WTC11 (cell line): ENCODE data around the gene CD86.

ENCODE experiments used
- ARID4B ChIP-seq: sonication (generic); formaldehyde crosslinking; IDR thresholded peaks from 2 replicates; pipeline ENCODE4 v1.8.0; 2023; ENCODE audit warnings: missing genetic modification reagents, mild to moderate bottlenecking, borderline replicate concordance
- CREB1 ChIP-seq: sonication (generic); formaldehyde crosslinking; IDR thresholded peaks from 2 replicates; pipeline ENCODE4 v1.8.0; 2023; ENCODE audit warnings: mild to moderate bottlenecking, missing genetic modification reagents
- CTCF ChIP-seq: fragments of 200-600 bp; IDR thresholded peaks from 2 replicates; pipeline ENCODE4 v1.8.0; 2022; ENCODE audit warnings: antibody characterized with exemption
- ELF4 ChIP-seq: sonication (generic); formaldehyde crosslinking; IDR thresholded peaks from 2 replicates; pipeline ENCODE4 v1.8.1; 2022; ENCODE audit warnings: low read depth, mild to moderate bottlenecking, moderate library complexity, missing genetic modification reagents
- HMGXB4 ChIP-seq: sonication (generic); formaldehyde crosslinking; IDR thresholded peaks from 2 replicates; pipeline ENCODE4 v1.8.1; 2023; ENCODE audit warnings: mild to moderate bottlenecking, moderate library complexity, missing genetic modification reagents
- JUN ChIP-seq: sonication (generic); formaldehyde crosslinking; IDR thresholded peaks from 2 replicates; pipeline ENCODE4 v1.8.0; 2023; ENCODE audit warnings: mild to moderate bottlenecking, missing genetic modification reagents
- ZNF138 ChIP-seq: sonication (generic); formaldehyde crosslinking; conservative IDR thresholded peaks from 2 replicates; pipeline ENCODE4 v1.8.1; 2022; ENCODE audit warnings: mild to moderate bottlenecking, moderate library complexity, missing genetic modification reagents
- ZNF232 ChIP-seq: sonication (generic); formaldehyde crosslinking; IDR thresholded peaks from 2 replicates; pipeline ENCODE4 v1.8.0; 2022; ENCODE audit warnings: mild to moderate bottlenecking, missing genetic modification reagents
- ZSCAN18 ChIP-seq: fragments of 250-450 bp; sonication (Bioruptor Pico); IDR thresholded peaks from 2 replicates; pipeline ENCODE4 v2.1.2; 2022; ENCODE audit warnings: mild to moderate bottlenecking, moderate library complexity
- TF ChIP-seq, protein P1 (sequence below): sonication (generic); formaldehyde crosslinking; IDR thresholded peaks from 2 replicates; pipeline ENCODE4 v1.8.0; 2022; ENCODE audit warnings: mild to moderate bottlenecking, missing genetic modification reagents

- TF ChIP-seq CTCF (no peak), ZSCAN18 (CRISPR knock-in tag) (no peak), ZNF232 (CRISPR knock-in tag) (no peak), ELF4 (CRISPR knock-in tag) (no peak), CREB1 (CRISPR knock-in tag) (no peak), ZNF138 (CRISPR knock-in tag) (no peak), JUN (CRISPR knock-in tag) (no peak), HMGXB4 (CRISPR knock-in tag) (no peak), ARID4B (no peak)
- TF ChIP-seq, protein P1, sequence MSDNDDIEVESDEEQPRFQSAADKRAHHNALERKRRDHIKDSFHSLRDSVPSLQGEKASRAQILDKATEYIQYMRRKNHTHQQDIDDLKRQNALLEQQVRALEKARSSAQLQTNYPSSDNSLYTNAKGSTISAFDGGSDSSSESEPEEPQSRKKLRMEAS (CRISPR knock-in tag): no peak
These were observed 47.2 kb downstream of the CD86 start for GRCh38 chr3:122102191-122102935.
